Lung (tissue), 12 donors: Measurements from ENCODE around the gene TMEM72. TPM values are rescaled to one million over a fixed set of nuclear protein-coding genes. Genes with fewer than 3 reads are reported as not detected.

ENCODE experiments used
- ATAC-seq: fragments of 200-7000 bp; cut with Tn5 transposase; one replicate; pipeline ENCODE4 v1.9.1; 2020; ENCODE audit warnings: moderate number of reproducible peaks; ENCODE audit not compliant: insufficient read depth, low FRiP score
- DNase-seq, 3 donors: peaks; one replicate each; pipeline ENCODE4 v3.0.0-alpha.2; 2013 to 2017
- H3K27ac ChIP-seq, 2 donors: one replicate each; pipeline ENCODE4 v1.5.1; 2013; ENCODE audit warnings: mild to moderate bottlenecking in 2 of 2, moderate library complexity in 2 of 2, control low read depth in 1 of 2, inconsistent platforms in 1 of 2, low read depth in 1 of 2, low read length in 1 of 2
- H3K27me3 ChIP-seq, 3 donors: one replicate each; pipeline ENCODE4 v1.5.1; 2013; ENCODE audit warnings: low read length in 2 of 3; ENCODE audit not compliant: control insufficient read depth in 3 of 3, insufficient read depth in 3 of 3
- H3K36me3 ChIP-seq, 4 donors: one replicate each; pipeline ENCODE4 v1.5.1; 2013; ENCODE audit warnings: low read length in 4 of 4, mild to moderate bottlenecking in 1 of 4, moderate library complexity in 1 of 4; ENCODE audit not compliant: control insufficient read depth in 4 of 4, insufficient read depth in 4 of 4
- H3K4me1 ChIP-seq, 5 donors: one replicate each; pipeline ENCODE4 v1.5.1; 2013; ENCODE audit warnings: low read length in 5 of 5, mild to moderate bottlenecking in 2 of 5, moderate library complexity in 1 of 5; ENCODE audit not compliant: control insufficient read depth in 5 of 5, insufficient read depth in 5 of 5
- H3K4me3 ChIP-seq: one replicate; pipeline ENCODE4 v1.5.1; 2013; ENCODE audit warnings: mild to moderate bottlenecking, control low read depth, moderate library complexity
- H3K9ac ChIP-seq, 2 donors: one replicate each; pipeline ENCODE4 v1.5.1; 2013; ENCODE audit warnings: low read length in 2 of 2, control low read depth in 1 of 2; ENCODE audit not compliant: insufficient read depth in 1 of 2
- H3K9me3 ChIP-seq, 4 donors: one replicate each; pipeline ENCODE4 v1.5.1; 2013; ENCODE audit warnings: low read length in 3 of 4, mild to moderate bottlenecking in 1 of 4, moderate library complexity in 1 of 4; ENCODE audit not compliant: control insufficient read depth in 4 of 4, insufficient read depth in 3 of 4
- CTCF ChIP-seq: IDR thresholded peaks from 2 replicates; pipeline ENCODE4 v1.5.1; 2012; ENCODE audit warnings: mild to moderate bottlenecking; ENCODE audit errors: control extremely low read depth, extremely low read depth
- WGBS, 2 donors: extraction: QIAGEN DNeasy Blood & Tissue Kit; methylation state at CpG; one replicate each; pipeline ENCODE4 v1.1.7; 2013; 5-methylcytosine and 5-hydroxymethylcytosine counted together
- polyA plus RNA-seq, 2 donors: library from polyadenylated mRNA; stranded (reverse); fragments of 200-250 nt; gene quantifications; one replicate each; pipeline ENCODE4 v1.2.1, GENCODE V29; 2013
- total RNA-seq, 2 donors: library from RNA; depleted of rRNA in 1 of 2; stranded (reverse); fragments of >200 nt in 1 of 2; gene quantifications; one replicate each; pipeline ENCODE4 v1.2.1, GENCODE V29; 2014 to 2021
- donor health status: control.
- donor health status: control.
- donor health status: Bipolar disorder and iron deficiency.
- donor health status: healthy.
- donor health status: DM: yes; HTN: yes; CAD: no.

The TMEM72 gene
- total and polyA plus RNA-seq, 4 donors = 0.02 to 0.11 (median 0.04) TPM; not detected in 1

GRCh38 chr10:44972874-44973306 is 61.8 kb downstream of the TMEM72 start:
- 86 to 89% methylated on average over 6 of the region's 6 CpGs for WGBS, 2 donors
- Histone ChIP-seq H3K9ac (no peak overlapping the region), H3K27me3 (no peaks in the 10 kb centered on the region), H3K27ac (no peak overlapping the region), H3K4me1 (peaks cover 5 to 36% (median 29%) of the 10 kb centered on the region in 5 donors), H3K9me3 (peaks cover 0 to 2% (median 0%) of the 10 kb centered on the region in 4 donors), H3K4me3 (no peak overlapping the region), H3K36me3 (peaks cover 0 to 25% (median 0%) of the 10 kb centered on the region in 4 donors)
- ATAC-seq = no peak
- no peak for TF ChIP-seq CTCF
- no peak for DNase-seq

GRCh38 chr10:44973323-44974081 is 62.4 kb downstream of the TMEM72 start:
- Histone ChIP-seq H3K4me1 (peaks cover 0 to 41% (median 26%) of the 10 kb centered on the region in 5 donors), H3K4me3 (no peak overlapping the region), H3K27ac (peak overlapping the region; percentile 55 to 84), H3K9ac (no peak overlapping the region), H3K36me3 (peaks cover 0 to 25% (median 0%) of the 10 kb centered on the region in 4 donors), H3K27me3 (no peaks in the 10 kb centered on the region), H3K9me3 (peaks cover 0 to 2% (median 0%) of the 10 kb centered on the region in 4 donors)
- ATAC-seq = no peak
- WGBS, 2 donors = 43 to 49% methylated on average over 18 of the region's 18 CpGs
- no peak for DNase-seq
- no peak for TF ChIP-seq CTCF

GRCh38 chr10:44974082-44974627 is 63.0 kb downstream of the TMEM72 start:
- ATAC-seq (no peak), DNase-seq (no peak)
- Histone ChIP-seq H3K27ac (peak overlapping the region; percentile 84 to 92), H3K27me3 (no peaks in the 10 kb centered on the region), H3K36me3 (peaks cover 0 to 25% (median 0%) of the 10 kb centered on the region in 4 donors), H3K4me3 (no peak overlapping the region), H3K9ac (peak overlapping the region in 1 of 2 donors; percentile 68), H3K4me1 (peaks cover 0 to 46% (median 26%) of the 10 kb centered on the region in 5 donors), H3K9me3 (no peaks in the 10 kb centered on the region)
- TF ChIP-seq CTCF = no peak
- 48 to 53% methylated on average over 7 of the region's 7 CpGs for WGBS, 2 donors
